Transverse colon (tissue), 4 donors: ENCODE measurements around the gene HASPIN. TPM values are rescaled to one million over a fixed set of nuclear protein-coding genes. Genes with fewer than 3 reads are reported as not detected.

Experiments used
- DNase-seq: peaks from one replicate; pipeline ENCODE4 v3.0.0-alpha.2; 2019
- H3K27ac ChIP-seq, 4 donors: fragments of 200-600 bp; sonication (generic); 2 replicates each; pipeline ENCODE4 v1.5.1; 2016 to 2018; ENCODE audit warnings: inconsistent platforms in 4 of 4
- H3K27me3 ChIP-seq: fragments of 200-600 bp; sonication (generic); 2 replicates; pipeline ENCODE4 v1.5.1; 2017; ENCODE audit warnings: inconsistent platforms
- H3K36me3 ChIP-seq, 4 donors: fragments of 200-600 bp; sonication (generic); 2 replicates each; pipeline ENCODE4 v1.5.1; 2017 to 2019; ENCODE audit warnings: inconsistent platforms in 4 of 4
- H3K4me1 ChIP-seq, 4 donors: fragments of 200-600 bp; sonication (generic); 2 replicates each; pipeline ENCODE4 v1.5.1; 2017 to 2020; ENCODE audit warnings: inconsistent platforms in 4 of 4
- H3K4me3 ChIP-seq, 4 donors: fragments of 200-600 bp; sonication (generic); 1 replicate in 1 of 4; 2 replicates in 3 of 4; pipeline versions ENCODE4 v1.5.1 to v1.6.1; 2017 to 2019; ENCODE audit warnings: inconsistent platforms in 4 of 4
- H3K9me3 ChIP-seq, 2 donors: fragments of 200-600 bp; sonication (generic); 2 replicates each; pipeline ENCODE4 v1.5.1; 2017 to 2019; ENCODE audit warnings: inconsistent platforms in 2 of 2
- CTCF ChIP-seq, 5 experiments: fragments of 200-600 bp in 3 of 5; fragments of 450-650 bp in 2 of 5; sonication (generic) in 3 of 5; IDR thresholded peaks; 1 replicate in 2 of 5; 2 replicates in 3 of 5; pipeline ENCODE4 v1.5.1; 2016 to 2017; ENCODE audit warnings: antibody characterized with exemption in 5 of 5, inconsistent platforms in 3 of 5, mild to moderate bottlenecking in 2 of 5, moderate library complexity in 1 of 5
- EP300 ChIP-seq: sonication (generic); formaldehyde crosslinking; IDR thresholded peaks from one replicate; pipeline ENCODE4 v1.6.1; 2017; ENCODE audit warnings: antibody characterized with exemption, low read depth
- POLR2A ChIP-seq: fragments of 450-650 bp; IDR thresholded peaks from one replicate; pipeline ENCODE4 v1.6.1; 2016; ENCODE audit warnings: antibody characterized with exemption, mild to moderate bottlenecking, moderate library complexity
- POLR2AphosphoS5 ChIP-seq, 3 donors: sonication (generic); formaldehyde crosslinking; IDR thresholded peaks; one replicate each; pipeline ENCODE4 v1.6.1; 2016; ENCODE audit warnings: antibody characterized with exemption in 3 of 3
- WGBS, 2 donors: methylation state at CpG; one replicate each; pipeline ENCODE4 v1.1.5; 2018; ENCODE audit warnings: low coverage in 1 of 2; 5-methylcytosine and 5-hydroxymethylcytosine counted together
- in situ Hi-C, 4 donors: fragments of 200-750 bp; cut with MboI; loops; one replicate each; pipeline versions ENCODE4 v1.15.0 to v1.15.1; 2017; ENCODE audit warnings: low sequenced_read_pairs in 3 of 4, low pct_ligation_motif_present in 1 of 4, low pct_unique_long_range_greater_than_20kb in 1 of 4
- intact Hi-C: fragments of 100-400 bp; cut with DNase I; formaldehyde crosslinking; loops from one replicate; pipeline ENCODE4 v1.15.1; 2023; ENCODE audit warnings: low total_unique reads
- total RNA-seq, 4 donors: library from RNA; depleted of rRNA; stranded (reverse); fragments of >200 nt; gene quantifications; one replicate each; pipeline ENCODE4 v1.1.0, GENCODE V29; 2016

The HASPIN gene
- total RNA-seq, 4 donors from 2014 or later, result 0.14 to 2.4 (median 0.64) TPM; not detected in 1

GRCh38 chr17:3750926-3751325 lies 27.2 kb downstream of the HASPIN start:
- Histone ChIP-seq H3K36me3 (no peaks in the 10 kb centered on the region), H3K4me1 (peaks cover 0 to 10% (median 4%) of the 10 kb centered on the region in 4 donors), H3K27ac (no peak overlapping the region), H3K27me3 (no peaks in the 10 kb centered on the region), H3K9me3 (no peaks in the 10 kb centered on the region), H3K4me3 (no peak overlapping the region)
- intact Hi-C loops (no loop called here), in situ Hi-C loops (no loop called here)
- no peak for TF ChIP-seq CTCF (IDR thresholded peaks at IDR 0.05)
- no peak for TF ChIP-seq POLR2AphosphoS5 (IDR thresholded peaks at IDR 0.05)
- no peak for TF ChIP-seq POLR2A
- no peak for TF ChIP-seq EP300
- DNase-seq, result peak; percentile 42
- 73 to 83% methylated on average over 4 to 8 of the region's 8 CpGs for WGBS, 2 donors

DNA sequence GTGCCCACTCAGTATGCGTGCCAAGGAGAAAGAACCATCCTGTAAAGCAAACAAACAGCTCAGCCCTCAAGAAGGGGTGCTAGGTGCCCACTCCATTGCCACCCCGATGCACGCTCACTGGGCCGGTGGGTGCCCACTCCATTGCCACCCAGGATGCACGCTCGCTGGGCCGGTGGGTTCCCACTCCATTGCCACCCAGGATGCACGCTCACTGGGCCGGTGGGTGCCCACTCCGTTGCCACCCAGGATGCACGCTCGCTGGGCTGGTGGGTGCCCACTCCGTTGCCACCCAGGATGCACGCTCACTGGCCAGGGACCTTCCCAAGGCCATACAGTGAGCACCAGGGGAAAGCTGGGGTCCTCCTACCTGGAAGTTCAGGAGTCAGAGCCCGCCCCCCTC lies 28.1 kb downstream of the HASPIN start:
- intact Hi-C loops, result no loop called here

DNA sequence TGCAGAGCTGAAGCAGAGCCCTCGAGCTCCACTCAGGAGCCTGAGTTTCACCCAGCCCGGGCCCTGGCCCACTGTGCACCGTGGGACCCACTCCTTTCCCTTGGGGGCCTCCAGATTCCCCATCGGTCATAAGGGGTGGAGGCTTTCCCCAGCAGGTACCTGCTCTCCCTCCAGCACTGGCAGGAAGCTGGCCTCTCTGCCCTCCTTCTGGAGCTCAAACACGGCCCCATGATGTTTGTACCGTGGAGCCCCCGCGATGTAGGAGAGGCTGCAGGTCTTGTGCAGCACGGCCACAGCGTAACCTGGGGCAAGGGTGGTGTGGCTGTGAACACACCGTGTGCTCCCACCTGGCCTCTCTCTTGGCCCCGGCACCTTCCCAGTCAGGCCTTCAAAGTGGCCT lies 29.9 kb downstream of the HASPIN start:
- intact Hi-C loops, result no loop called here
- TF ChIP-seq EP300 (no peak), POLR2AphosphoS5 (IDR thresholded peaks at IDR 0.05) (no peak)
- H3K27me3 ChIP-seq, result no peaks in the 10 kb centered on the region
- 75% methylated on average over 11 of the region's 12 CpGs; no CpG with 5 or more reads in 1 of the 2 donors for WGBS, 2 donors
- DNase-seq, result no peak
- in situ Hi-C loops, result no loop called here
- H3K9me3 ChIP-seq, result no peaks in the 10 kb centered on the region
- H3K4me1 ChIP-seq, result peaks cover 0 to 10% (median 4%) of the 10 kb centered on the region in 4 donors
- no peak overlapping the region for H3K4me3 ChIP-seq
- H3K27ac ChIP-seq, result no peak overlapping the region
- H3K36me3 ChIP-seq, result no peaks in the 10 kb centered on the region

More for the DNA sequence above, 28.1 kb downstream of the HASPIN start:
- H3K4me1 ChIP-seq, result peaks cover 0 to 10% (median 4%) of the 10 kb centered on the region in 4 donors
- H3K36me3 ChIP-seq, result no peaks in the 10 kb centered on the region
- in situ Hi-C loops, result no loop called here
- H3K27me3 ChIP-seq, result no peaks in the 10 kb centered on the region
- no peaks in the 10 kb centered on the region for H3K9me3 ChIP-seq
- H3K27ac ChIP-seq, result no peak overlapping the region
- 90% methylated on average over 14 of the region's 15 CpGs; no CpG with 5 or more reads in 1 of the 2 donors for WGBS, 2 donors
- DNase-seq, result no peak
- H3K4me3 ChIP-seq, result no peak overlapping the region
- TF ChIP-seq CTCF (IDR thresholded peaks at IDR 0.05) (no peak), POLR2A (no peak), EP300 (no peak), POLR2AphosphoS5 (IDR thresholded peaks at IDR 0.05) (no peak)

DNA sequence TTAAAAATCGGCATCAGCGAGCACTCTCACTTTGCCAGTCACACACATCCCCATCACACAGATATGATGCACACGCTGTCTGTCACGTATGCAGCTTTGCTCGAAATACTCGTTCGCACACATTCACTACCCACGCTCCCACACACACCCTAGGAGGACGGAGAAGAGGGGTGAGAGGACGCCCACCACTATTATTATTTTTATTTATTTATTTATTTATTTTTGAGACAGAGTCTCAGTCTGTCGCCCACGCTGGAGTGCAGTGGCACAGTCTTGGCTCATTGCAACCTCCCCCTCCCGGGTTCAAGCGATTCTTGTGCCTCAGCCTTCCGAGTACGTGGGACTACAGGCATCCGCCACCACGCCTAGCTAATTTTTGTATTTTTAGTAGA lies 30.4 kb downstream of the HASPIN start:
- H3K27me3 ChIP-seq, result no peaks in the 10 kb centered on the region
- H3K4me3 ChIP-seq, result peak overlapping the region in 1 of 4 donors; percentile 22
- peaks cover 0 to 10% (median 4%) of the 10 kb centered on the region in 4 donors for H3K4me1 ChIP-seq
- no peak for TF ChIP-seq EP300
- no peak for TF ChIP-seq POLR2AphosphoS5 (IDR thresholded peaks at IDR 0.05)
- TF ChIP-seq CTCF (IDR thresholded peaks at IDR 0.05), result no peak
- TF ChIP-seq POLR2A, result no peak
- WGBS, 2 donors, result 84 to 86% methylated on average over 7 to 18 of the region's 18 CpGs
- in situ Hi-C loops, result no loop called here
- no peaks in the 10 kb centered on the region for H3K9me3 ChIP-seq
- no peak for DNase-seq
- H3K36me3 ChIP-seq, result no peaks in the 10 kb centered on the region
- intact Hi-C loops, result no loop called here
- H3K27ac ChIP-seq, result peak overlapping the region in 2 of 4 donors; percentile 1 to 52
